ENCODE results near the gene PNISR.
A peak's percentile ranks its signal among the peaks of the same experiment; 100 is the strongest.

Gene PNISR

DNA sequence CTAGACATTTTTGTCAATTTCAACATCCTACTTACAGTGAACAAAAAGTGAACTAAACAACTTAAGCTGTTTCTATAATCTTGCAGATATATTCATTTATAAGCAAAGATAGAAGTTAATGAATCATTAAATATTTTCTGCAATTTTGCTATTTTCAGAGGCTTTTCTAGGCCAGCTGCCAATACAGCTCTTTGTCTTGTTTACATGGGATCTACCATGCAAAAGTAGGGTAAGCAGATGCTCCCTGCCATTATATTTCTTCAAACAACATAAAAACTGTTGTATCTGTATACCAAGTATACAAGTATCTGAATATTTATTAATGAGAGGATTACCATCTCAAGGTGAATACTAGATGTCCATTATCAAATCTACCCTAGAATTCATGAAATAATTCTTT, 15.4 kb downstream of the PNISR start:
- DNase-seq (ENCODE audit: low read depth in 3 of 3): no peak

DNA sequence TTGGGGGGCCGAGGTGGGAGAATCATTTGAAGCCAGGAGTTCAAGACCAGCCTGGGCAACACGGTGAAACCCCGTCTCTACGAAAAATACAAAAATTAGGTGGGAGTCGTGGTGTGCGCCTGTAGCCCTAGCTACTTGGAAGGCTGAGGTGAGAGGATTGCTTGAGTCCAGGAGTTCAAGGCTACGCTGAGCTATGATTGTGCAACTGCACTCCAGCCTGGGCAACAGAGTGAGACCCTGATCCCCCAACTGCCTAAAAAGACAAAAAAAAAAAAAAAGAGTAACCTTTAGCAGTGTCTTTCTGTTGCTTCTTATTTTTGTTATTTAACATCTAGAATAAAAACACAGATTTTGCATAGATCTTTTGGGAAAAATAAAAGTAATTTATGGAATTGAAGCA, 18.0 kb downstream of the PNISR start:
- no peak for DNase-seq (ENCODE audit: low read depth in 3 of 3)

- DNase-seq (ENCODE audit: low read depth in 3 of 3): no peak
Observed at GRCh38 chr6:99402448-99402847, 22.7 kb downstream of the PNISR start.

- DNase-seq (ENCODE audit: low read depth in 3 of 3): no peak
Observed at GRCh38 chr6:99397287-99397686, 27.8 kb downstream of the PNISR start.

DNA sequence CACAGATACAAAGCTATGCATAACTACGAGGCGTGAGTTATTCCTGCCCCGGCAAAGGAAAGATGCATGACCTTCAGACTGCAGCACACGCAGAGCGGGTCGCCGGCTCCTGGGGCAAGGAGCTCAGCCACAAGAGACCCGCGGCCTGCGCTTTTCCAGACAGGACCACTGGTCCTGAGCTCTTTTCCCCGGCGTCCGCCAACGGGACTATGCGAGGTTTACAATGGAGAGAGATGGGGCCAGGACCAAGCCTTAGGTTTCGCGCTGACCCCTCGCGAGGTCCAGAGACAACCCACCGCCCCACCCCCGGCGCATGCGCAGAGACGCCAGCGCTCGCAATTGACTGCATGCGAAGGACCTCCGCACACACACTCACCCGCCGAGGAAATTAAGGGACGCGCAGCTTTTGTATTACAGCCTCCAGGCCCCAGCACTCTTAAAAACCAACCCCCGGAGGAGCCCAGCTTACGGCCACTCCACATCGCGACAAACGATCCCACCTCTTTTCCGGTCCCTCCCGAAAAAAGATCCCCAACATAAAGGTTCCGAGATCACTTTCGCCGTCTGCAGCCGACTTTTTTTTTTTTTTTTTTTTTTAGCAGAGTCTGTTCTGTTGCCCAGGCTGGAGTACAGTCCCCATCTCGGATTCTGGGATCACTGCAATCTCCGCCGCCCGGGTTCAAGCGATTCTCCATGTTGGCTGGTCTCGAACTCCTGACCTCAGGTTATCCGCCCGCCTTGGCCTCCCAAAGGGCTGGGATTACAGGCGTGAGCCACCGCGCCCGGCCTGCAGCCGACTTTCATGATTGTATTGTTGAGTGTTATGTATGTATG, 31.2 kb downstream of the PNISR start, which contains the start of gene COQ3:
Gene COQ3 (minus strand): TSS at position 498 of the 834 bp plus-strand sequence. CDS start 16 bp downstream, at position 482.
- DNase-seq (ENCODE audit: low read depth in 3 of 3): peak; percentile 35 to 55 (median 40)

- no peak for DNase-seq (ENCODE audit: low read depth in 3 of 3)
Observed at GRCh38 chr6:99393366-99393697, 31.8 kb downstream of the PNISR start.

DNA sequence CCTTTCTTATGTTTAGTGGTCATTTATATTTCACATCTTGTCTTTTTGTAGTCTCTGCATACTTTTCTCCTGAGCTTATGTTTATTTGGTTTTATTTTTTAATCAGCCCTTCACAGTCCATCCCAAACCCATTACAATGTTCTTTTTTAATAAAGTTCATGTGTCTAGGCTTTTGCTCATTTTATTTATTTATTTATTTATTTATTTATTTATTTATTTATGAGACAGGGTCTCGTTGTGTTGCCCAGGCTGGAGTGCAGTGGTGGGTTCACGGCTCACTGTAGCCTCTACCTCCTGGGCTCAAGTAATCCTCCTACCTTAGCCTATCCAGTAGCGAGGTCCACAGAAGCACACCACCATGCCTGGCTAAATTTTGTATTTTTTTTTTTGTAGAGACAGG, 34.2 kb downstream of the PNISR start:
- no peak for DNase-seq (ENCODE audit: low read depth in 3 of 3)

GRCh38 chr6:99384507-99384906, 40.6 kb downstream of the PNISR start:
- DNase-seq (ENCODE audit: low read depth in 3 of 3): no peak

GRCh38 chr6:99378636-99379035, 46.5 kb downstream of the PNISR start:
- no peak for DNase-seq (ENCODE audit: low read depth in 3 of 3)

DNA sequence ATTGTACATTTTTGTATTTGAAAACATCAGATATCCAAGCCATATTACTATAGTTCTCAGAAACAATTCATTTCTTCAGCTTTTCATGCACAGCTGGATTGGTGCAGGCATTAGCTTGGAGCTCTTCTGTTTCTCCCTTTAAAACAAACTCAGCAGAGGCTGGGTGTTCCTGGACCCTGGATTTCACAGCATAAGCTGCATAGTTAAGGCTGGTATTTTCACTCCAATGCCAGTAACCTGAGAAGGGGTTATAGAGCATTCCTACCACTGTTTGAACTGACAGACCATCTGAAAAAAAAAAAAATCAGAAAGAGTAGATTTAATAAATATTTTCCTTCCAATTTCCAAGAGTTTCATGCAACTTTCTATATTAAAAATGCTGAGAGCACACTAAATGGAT, 55.6 kb downstream of the PNISR start:
- DNase-seq (ENCODE audit: low read depth in 3 of 3): no peak

GRCh38 chr6:99366852-99367251, 58.3 kb downstream of the PNISR start:
- DNase-seq (ENCODE audit: low read depth in 3 of 3): no peak

DNA sequence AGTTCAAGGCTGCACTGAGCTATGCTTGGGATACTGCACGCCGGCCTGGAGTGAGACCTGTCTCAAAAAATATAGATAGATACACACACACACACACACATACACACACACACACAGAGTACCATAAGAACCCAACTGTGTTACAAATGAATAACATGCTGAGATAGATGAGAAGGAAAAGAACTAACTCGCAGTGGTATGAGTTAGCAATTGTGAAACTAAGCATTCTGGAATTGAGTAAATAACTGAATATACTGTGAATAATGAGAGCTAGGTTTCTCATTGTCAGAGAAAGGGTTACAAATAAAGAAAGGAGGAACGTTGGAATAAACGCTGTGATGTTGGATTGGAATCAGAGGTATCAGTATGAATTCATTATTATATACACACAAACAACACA, 61.1 kb downstream of the PNISR start:
- DNase-seq (ENCODE audit: low read depth in 3 of 3): no peak

GRCh38 chr6:99362678-99363268, 62.3 kb downstream of the PNISR start:
- DNase-seq (ENCODE audit: low read depth in 3 of 3): no peak

DNA sequence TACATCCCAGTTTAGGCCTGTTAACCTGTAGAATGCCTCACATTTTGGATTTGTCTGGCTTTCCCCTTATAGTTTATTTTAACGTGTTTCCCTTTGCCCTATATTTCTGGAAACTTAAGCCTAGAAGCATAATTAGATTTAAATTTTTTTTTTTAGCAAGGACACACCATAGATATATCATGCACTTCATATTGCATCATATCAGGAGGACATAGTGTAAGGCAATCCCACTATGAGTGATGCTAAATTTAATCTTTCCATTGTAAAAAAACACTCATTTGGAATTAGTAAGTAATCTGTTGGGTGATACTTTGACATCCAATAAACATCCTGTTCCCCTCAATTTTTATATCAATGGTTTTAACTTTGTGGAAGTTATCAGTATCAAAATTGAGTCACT, 65.3 kb downstream of the PNISR start:
- no peak for DNase-seq (ENCODE audit: low read depth in 3 of 3)

- DNase-seq (ENCODE audit: low read depth in 3 of 3): no peak
Observed at GRCh38 chr6:99356641-99357040, 68.5 kb downstream of the PNISR start.

- DNase-seq (ENCODE audit: low read depth in 3 of 3): no peak
Observed at GRCh38 chr6:99354983-99355382, 70.1 kb downstream of the PNISR start.

DNA sequence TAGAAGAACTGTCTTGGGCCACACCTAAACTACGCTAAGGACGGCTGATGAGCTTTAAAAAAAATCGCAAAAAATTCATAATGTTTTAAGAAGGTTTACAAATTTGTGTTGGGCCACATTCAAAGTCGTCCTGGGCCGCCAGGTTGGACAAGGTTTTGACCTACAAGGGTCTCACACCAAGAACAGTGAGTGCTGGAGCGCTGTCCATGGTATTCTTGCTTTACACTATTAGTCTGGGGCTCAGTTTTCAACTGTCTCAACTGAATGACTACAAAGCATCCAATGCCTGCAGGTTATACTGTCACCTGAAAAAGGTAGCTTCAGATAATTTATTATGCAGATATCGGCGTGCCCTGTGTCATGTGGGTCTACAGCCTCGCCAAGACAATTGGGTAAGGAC, 72.0 kb downstream of the PNISR start:
- DNase-seq (ENCODE audit: low read depth in 3 of 3): no peak

DNA sequence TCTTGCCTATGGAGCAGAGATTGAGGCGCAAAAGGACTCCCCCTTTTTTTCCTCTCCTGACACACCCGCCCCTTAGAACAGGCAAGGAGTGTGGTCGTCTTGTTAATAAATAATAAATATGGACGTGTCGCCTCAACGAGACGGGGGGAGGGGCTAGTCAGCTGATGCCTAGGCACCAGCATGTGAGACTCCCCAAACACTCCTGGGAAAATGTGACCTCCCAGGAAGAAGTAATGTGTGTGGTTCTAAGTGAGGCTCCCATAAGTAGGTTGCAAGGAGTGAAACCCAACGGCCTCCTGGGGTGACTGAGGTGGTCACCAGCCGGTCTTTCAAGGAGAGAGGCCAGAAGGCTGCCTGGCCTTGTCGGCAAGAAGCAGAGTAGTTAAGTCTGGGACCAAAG, 74.5 kb downstream of the PNISR start:
- DNase-seq (ENCODE audit: low read depth in 3 of 3): no peak

- peak in 1 of 3 experiments; percentile 16 for DNase-seq (ENCODE audit: low read depth in 3 of 3)
Observed at GRCh38 chr6:99349171-99350141, 75.7 kb downstream of the PNISR start, which contains the start of gene FAXC. FAXC (minus strand) TSS chr6:99349674; CDS start chr6:99349372, 302 bp downstream.

GRCh38 chr6:99348288-99349170, 76.6 kb downstream of the PNISR start:
- DNase-seq (ENCODE audit: low read depth in 3 of 3): no peak
